Gastrocnemius medialis (tissue), 4 donors: ENCODE data around the gene GPLD1. TPM values are rescaled to one million over a fixed set of nuclear protein-coding genes. Genes with fewer than 3 reads are reported as not detected.

ENCODE experiments used
- ATAC-seq, 2 donors: fragments of 150-250 bp; one replicate each; pipeline ENCODE4 v1.9.1; 2016
- DNase-seq, 2 donors: peaks; one replicate each; pipeline ENCODE4 v3.0.0-alpha.2; 2019
- H3K27ac ChIP-seq, 4 donors: fragments of 200-600 bp; sonication (generic); 1 replicate in 1 of 4; 2 replicates in 3 of 4; pipeline ENCODE4 v1.5.1; 2016 to 2018; ENCODE audit warnings: mild to moderate bottlenecking in 2 of 4, moderate library complexity in 1 of 4
- H3K27me3 ChIP-seq, 3 donors: fragments of 200-600 bp; sonication (generic) in 2 of 3; 1 replicate in 1 of 3; 2 replicates in 2 of 3; pipeline versions ENCODE4 v1.5.1 to v1.6.0; 2016 to 2019; ENCODE audit warnings: mild to moderate bottlenecking in 1 of 3, moderate library complexity in 1 of 3
- H3K36me3 ChIP-seq, 2 donors: fragments of 200-600 bp; sonication (generic) in 1 of 2; one replicate each; pipeline ENCODE4 v1.5.1; 2017 to 2018
- H3K4me1 ChIP-seq, 2 donors: fragments of 200-600 bp; sonication (generic) in 1 of 2; one replicate each; pipeline ENCODE4 v1.5.1; 2016 to 2017; ENCODE audit warnings: mild to moderate bottlenecking in 2 of 2
- H3K4me3 ChIP-seq, 4 donors: fragments of 200-600 bp; sonication (generic) in 3 of 4; 1 replicate in 1 of 4; 2 replicates in 3 of 4; pipeline ENCODE4 v1.5.1; 2016 to 2019; ENCODE audit warnings: mild to moderate bottlenecking in 2 of 4
- H3K9me3 ChIP-seq, 3 donors: fragments of 200-600 bp; sonication (generic) in 2 of 3; 1 replicate in 1 of 3; 2 replicates in 2 of 3; pipeline ENCODE4 v1.5.1; 2016 to 2019
- CTCF ChIP-seq, 5 experiments: fragments of 450-650 bp in 3 of 5; fragments of 200-600 bp in 2 of 5; sonication (generic) in 2 of 5; IDR thresholded peaks in 4 of 5; conservative IDR thresholded peaks in 1 of 5; 1 replicate in 4 of 5; 2 replicates in 1 of 5; pipeline ENCODE4 v1.5.1; 2016 to 2019; ENCODE audit warnings: antibody characterized with exemption in 5 of 5, mild to moderate bottlenecking in 3 of 5, moderate library complexity in 3 of 5
- POLR2A ChIP-seq, 2 donors: fragments of 450-650 bp; IDR thresholded peaks; one replicate each; pipeline ENCODE4 v1.6.1; 2017; ENCODE audit warnings: antibody characterized with exemption in 2 of 2, mild to moderate bottlenecking in 2 of 2, moderate library complexity in 2 of 2
- in situ Hi-C, 4 donors: fragments of 200-750 bp; cut with MboI; loops; one replicate each; pipeline versions ENCODE4 v1.15.0 to v1.8.0; 2017; ENCODE audit warnings: low sequenced_read_pairs in 4 of 4
- intact Hi-C: fragments of 100-400 bp; cut with DNase I; formaldehyde crosslinking; loops from one replicate; pipeline ENCODE4 v1.15.1; 2023; ENCODE audit warnings: low total_unique reads
- total RNA-seq, 4 donors: library from RNA; depleted of rRNA; stranded (reverse); fragments of >200 nt; gene quantifications; one replicate each; pipeline versions ENCODE4 v1.1.0 to v1.2.3, GENCODE V29; 2016

Gene GPLD1
- total RNA-seq, 4 donors from 2014 or later, result 0.07 to 1.2 (median 0.28) TPM

GRCh38 chr6:24464253-24465038 is 24.9 kb downstream of the GPLD1 start:
- TF ChIP-seq POLR2A (IDR thresholded peaks at IDR 0.05), result no peak
- TF ChIP-seq CTCF (IDR thresholded peaks at IDR 0.05 in 4 of 5, conservative IDR thresholded peaks at IDR 0.05 in 1 of 5), result no peak
- no peak for DNase-seq

GRCh38 chr6:24460966-24461365 is 28.4 kb downstream of the GPLD1 start:
- in situ Hi-C loops, result no loop called here
- ATAC-seq (no peak), DNase-seq (no peak)
- intact Hi-C loops, result no loop called here
- Histone ChIP-seq H3K27me3 (no peaks in the 10 kb centered on the region), H3K27ac (no peak overlapping the region), H3K4me1 (peaks cover 0 to 7% of the 10 kb centered on the region in 2 donors), H3K4me3 (no peak overlapping the region), H3K36me3 (no peaks in the 10 kb centered on the region), H3K9me3 (no peaks in the 10 kb centered on the region)
- no peak for TF ChIP-seq CTCF (IDR thresholded peaks at IDR 0.05 in 4 of 5, conservative IDR thresholded peaks at IDR 0.05 in 1 of 5)
- TF ChIP-seq POLR2A (IDR thresholded peaks at IDR 0.05), result no peak

More at GRCh38 chr6:24464253-24465038, 24.9 kb downstream of the GPLD1 start:
- in situ Hi-C loops, result no loop called here
- H3K27me3 ChIP-seq, result no peaks in the 10 kb centered on the region
- H3K4me1 ChIP-seq, result peaks cover 0 to 7% of the 10 kb centered on the region in 2 donors
- intact Hi-C loops, result no loop called here
- H3K9me3 ChIP-seq, result no peaks in the 10 kb centered on the region
- ATAC-seq, result no peak
- H3K27ac ChIP-seq, result no peak overlapping the region
- no peaks in the 10 kb centered on the region for H3K36me3 ChIP-seq
- H3K4me3 ChIP-seq, result no peak overlapping the region

GRCh38 chr6:24458941-24459340 is 30.4 kb downstream of the GPLD1 start:
- Histone ChIP-seq H3K36me3 (no peaks in the 10 kb centered on the region), H3K4me3 (no peak overlapping the region), H3K27me3 (no peaks in the 10 kb centered on the region), H3K27ac (peak overlapping the region in 2 of 4 donors; percentile 18 to 66), H3K4me1 (peaks cover 0 to 7% of the 10 kb centered on the region in 2 donors), H3K9me3 (no peaks in the 10 kb centered on the region)
- in situ Hi-C loops (no loop called here), intact Hi-C loops (no loop called here)
- TF ChIP-seq POLR2A (IDR thresholded peaks at IDR 0.05), result no peak
- no peak for TF ChIP-seq CTCF (IDR thresholded peaks at IDR 0.05 in 4 of 5, conservative IDR thresholded peaks at IDR 0.05 in 1 of 5)
- ATAC-seq, result peak; percentile 86 to 93
- DNase-seq, result peak in 1 of 2 donors; percentile 36

- Histone ChIP-seq H3K27ac (peak overlapping the region in 1 of 4 donors; percentile 66), H3K27me3 (no peaks in the 10 kb centered on the region), H3K9me3 (no peaks in the 10 kb centered on the region), H3K4me1 (peaks cover 0 to 7% of the 10 kb centered on the region in 2 donors), H3K36me3 (no peaks in the 10 kb centered on the region), H3K4me3 (no peak overlapping the region)
- ATAC-seq, result peak in 1 of 2 donors; percentile 85
- TF ChIP-seq POLR2A (IDR thresholded peaks at IDR 0.05) (no peak), CTCF (IDR thresholded peaks at IDR 0.05 in 4 of 5, conservative IDR thresholded peaks at IDR 0.05 in 1 of 5) (no peak)
- DNase-seq, result peak in 1 of 2 donors; percentile 22
- in situ Hi-C loops, result no loop called here
- intact Hi-C loops, result no loop called here
Measured at GRCh38 chr6:24458134-24458533, 31.2 kb downstream of the GPLD1 start.
